H9 (cell line): ENCODE data around the gene IGFL2. TPM values are rescaled to one million over a fixed set of nuclear protein-coding genes. Genes with fewer than 3 reads are reported as not detected.

Experiments
- DNase-seq: peaks from one replicate; pipeline ENCODE4 v3.0.0-alpha.2; 2017
- H2AFZ ChIP-seq: one replicate; pipeline ENCODE4 v1.6.1; 2013; ENCODE audit warnings: mild to moderate bottlenecking, low read length, control low read depth, moderate library complexity
- H2AK5ac ChIP-seq: 2 replicates; pipeline ENCODE4 v1.6.1; 2013; ENCODE audit warnings: low read length, control low read depth, mixed read lengths; ENCODE audit not compliant: insufficient read length
- H2BK120ac ChIP-seq: one replicate; pipeline ENCODE4 v1.6.1; 2013; ENCODE audit warnings: low read depth, mild to moderate bottlenecking, low read length, control low read depth, inconsistent platforms; ENCODE audit not compliant: poor library complexity, severe bottlenecking
- H2BK12ac ChIP-seq: 2 replicates; pipeline ENCODE4 v1.6.1; 2013; ENCODE audit warnings: low read length, control low read depth, mixed read lengths, low read depth; ENCODE audit not compliant: insufficient read length
- H2BK15ac ChIP-seq: 2 replicates; pipeline ENCODE4 v1.6.1; 2013; ENCODE audit warnings: low read depth, low read length, control low read depth
- H2BK20ac ChIP-seq: one replicate; pipeline ENCODE4 v1.6.1; 2013; ENCODE audit warnings: low read depth, mild to moderate bottlenecking, low read length, control low read depth, inconsistent platforms; ENCODE audit not compliant: poor library complexity, severe bottlenecking
- H2BK5ac ChIP-seq: 2 replicates; pipeline ENCODE4 v1.6.1; 2013; ENCODE audit warnings: low read length, control low read depth, mixed read lengths; ENCODE audit not compliant: insufficient read length
- H3K14ac ChIP-seq: 2 replicates; pipeline ENCODE4 v1.6.1; 2013; ENCODE audit warnings: low read length, control low read depth; ENCODE audit not compliant: insufficient read depth
- H3K18ac ChIP-seq: 2 replicates; pipeline ENCODE4 v1.6.1; 2013; ENCODE audit warnings: low read depth, mild to moderate bottlenecking, mixed read lengths, low read length, control low read depth; ENCODE audit not compliant: insufficient read length
- H3K23ac ChIP-seq: 2 replicates; pipeline ENCODE4 v1.6.1; 2013; ENCODE audit warnings: low read length, control low read depth, mixed read lengths, low read depth; ENCODE audit not compliant: insufficient read length
- H3K23me2 ChIP-seq: 2 replicates; pipeline ENCODE4 v1.6.1; 2013; ENCODE audit warnings: low read depth, mild to moderate bottlenecking, mixed read lengths, low read length, control low read depth; ENCODE audit not compliant: insufficient read length, poor library complexity, severe bottlenecking
- H3K27ac ChIP-seq: 2 replicates; pipeline ENCODE4 v1.5.1; 2013; ENCODE audit warnings: low read length, control low read depth, mixed read lengths, low read depth; ENCODE audit not compliant: insufficient read length
- H3K27me3 ChIP-seq: 2 replicates; pipeline ENCODE4 v1.6.1; 2013; ENCODE audit warnings: low read length, control low read depth, inconsistent platforms; ENCODE audit not compliant: insufficient read depth
- H3K4ac ChIP-seq: 2 replicates; pipeline ENCODE4 v1.6.1; 2013; ENCODE audit warnings: low read depth, mild to moderate bottlenecking, control low read depth, inconsistent platforms, low read length, moderate library complexity
- H3K4me1 ChIP-seq: 2 replicates; pipeline ENCODE4 v1.6.1; 2013; ENCODE audit warnings: low read length, control low read depth, inconsistent platforms; ENCODE audit not compliant: insufficient read depth
- H3K4me2 ChIP-seq: 2 replicates; pipeline ENCODE4 v1.6.1; 2013; ENCODE audit warnings: low read length, control low read depth, mixed read lengths; ENCODE audit not compliant: insufficient read length, insufficient read depth
- H3K56ac ChIP-seq: 2 replicates; pipeline ENCODE4 v1.6.1; 2013; ENCODE audit warnings: low read depth, mild to moderate bottlenecking, mixed read lengths, low read length, control low read depth; ENCODE audit not compliant: insufficient read length
- H3K79me1 ChIP-seq: 2 replicates; pipeline ENCODE4 v1.6.1; 2013; ENCODE audit warnings: low read depth, mild to moderate bottlenecking, moderate library complexity, low read length, control low read depth, inconsistent platforms; ENCODE audit not compliant: insufficient read depth, poor library complexity, severe bottlenecking
- H3K79me2 ChIP-seq: 2 replicates; pipeline ENCODE4 v1.6.1; 2013; ENCODE audit warnings: low read length, control low read depth, inconsistent platforms; ENCODE audit not compliant: insufficient read depth
- H3K9ac ChIP-seq: 2 replicates; pipeline ENCODE4 v1.6.1; 2013; ENCODE audit warnings: low read length, control low read depth, mixed read lengths; ENCODE audit not compliant: insufficient read length; ENCODE audit errors: extremely low read depth
- H3K9me3 ChIP-seq: one replicate; pipeline ENCODE4 v1.6.1; 2013; ENCODE audit warnings: low read depth, low read length, inconsistent platforms; ENCODE audit not compliant: control insufficient read depth
- H3T11ph ChIP-seq: one replicate; pipeline ENCODE4 v1.6.1; 2013; ENCODE audit warnings: mild to moderate bottlenecking, low read length, control low read depth, inconsistent platforms
- H4K20me1 ChIP-seq: one replicate; pipeline ENCODE4 v1.6.1; 2013; ENCODE audit not compliant: control insufficient read depth, insufficient read length, insufficient read depth
- H4K5ac ChIP-seq: 2 replicates; pipeline ENCODE4 v1.6.1; 2013; ENCODE audit warnings: low read depth, mild to moderate bottlenecking, mixed read lengths, low read length, control low read depth; ENCODE audit not compliant: insufficient read length
- H4K8ac ChIP-seq: replicated peaks from 2 replicates; pipeline ENCODE4 v1.6.1; 2013; ENCODE audit warnings: low read length, control low read depth, mixed read lengths, low read depth; ENCODE audit not compliant: insufficient read length
- H4K91ac ChIP-seq: 2 replicates; pipeline ENCODE4 v1.6.1; 2013; ENCODE audit warnings: low read depth, mild to moderate bottlenecking, moderate library complexity, mixed read lengths, low read length, control low read depth; ENCODE audit not compliant: insufficient read length
- H3K27ac Mint-ChIP-seq, 3 experiments: 2 replicates in 2 of 3; 3 replicates in 1 of 3; pipeline ENCODE4 v1.8.0; 2020 to 2021; ENCODE audit warnings: mixed read lengths in 3 of 3, mild to moderate bottlenecking in 1 of 3, moderate library complexity in 1 of 3
- H3K27me3 Mint-ChIP-seq: 2 replicates; pipeline ENCODE4 v1.8.0; 2021; ENCODE audit warnings: low read depth, mild to moderate bottlenecking, moderate library complexity, mixed read lengths
- H3K36me3 Mint-ChIP-seq, 3 experiments: 2 replicates in 2 of 3; 3 replicates in 1 of 3; pipeline ENCODE4 v1.8.0; 2020 to 2021; ENCODE audit warnings: low read depth in 3 of 3, mixed read lengths in 3 of 3; ENCODE audit not compliant: insufficient read depth in 1 of 3
- H3K4me1 Mint-ChIP-seq, 2 experiments: 2 replicates each; pipeline ENCODE4 v1.8.0; 2020; ENCODE audit warnings: mixed read lengths in 2 of 2
- H3K4me3 Mint-ChIP-seq, 2 experiments: 2 replicates in 1 of 2; 3 replicates in 1 of 2; pipeline ENCODE4 v1.8.0; 2020 to 2021; ENCODE audit warnings: mild to moderate bottlenecking in 2 of 2, mixed read lengths in 2 of 2, moderate library complexity in 1 of 2
- H3K9me3 Mint-ChIP-seq, 2 experiments: 2 replicates in 1 of 2; 3 replicates in 1 of 2; pipeline ENCODE4 v1.8.0; 2020; ENCODE audit warnings: mild to moderate bottlenecking in 2 of 2, mixed read lengths in 2 of 2, moderate library complexity in 1 of 2
- WGBS: extraction: QIAGEN DNeasy Blood & Tissue Kit; methylation state at CpG from one replicate; pipeline ENCODE4 v1.1.7; 2013; ENCODE audit warnings: missing lambda C conversion rate, low lambda C conversion rate, mixed read lengths; ENCODE audit not compliant: insufficient read length; ENCODE audit errors: extremely low coverage; 5-methylcytosine and 5-hydroxymethylcytosine counted together
- total RNA-seq: library from RNA; stranded (reverse); gene quantifications from 2 replicates; pipeline ENCODE4 v1.2.1, GENCODE V29; 2021
- TF ChIP-seq, protein P1 (sequence below): fragments of 200-600 bp; sonication (generic); conservative IDR thresholded peaks from 3 replicates; pipeline ENCODE4 v1.8.0; 2021; ENCODE audit warnings: antibody characterized with exemption, mild to moderate bottlenecking

The IGFL2 gene
- total RNA-seq, 1 experiment from 2014 or later = not detected

DNA sequence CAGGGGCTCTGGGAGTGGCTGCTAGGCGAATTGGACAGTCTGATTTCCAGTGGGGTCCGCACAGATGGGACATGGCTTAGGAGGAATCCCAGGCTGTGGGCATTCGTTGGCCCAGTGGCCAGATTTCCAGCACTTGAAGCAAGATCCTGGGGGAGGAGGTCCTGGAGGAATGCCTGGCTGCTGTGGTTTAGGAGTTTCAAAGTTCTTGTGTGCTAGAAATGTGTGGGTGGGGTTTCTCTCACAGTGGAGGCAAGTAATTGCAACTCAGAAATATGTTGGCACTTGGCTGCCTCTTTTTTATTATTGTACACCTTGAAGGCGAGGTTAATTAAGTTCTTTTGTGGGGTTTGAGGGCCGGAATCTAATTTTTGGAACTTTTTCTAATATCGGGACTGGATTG, 40.7 kb upstream of the IGFL2 start:
- Histone ChIP-seq H3K79me2 (no peaks in the 10 kb centered on the region), H3K27me3 (no peaks in the 10 kb centered on the region), H4K8ac (no peak overlapping the region), H3K4me1 (no peaks in the 10 kb centered on the region), H3T11ph (no peak overlapping the region), H3K56ac (no peak overlapping the region), H3K18ac (no peak overlapping the region), H3K4me2 (no peak overlapping the region), H2BK5ac (no peak overlapping the region), H3K79me1 (no peaks in the 10 kb centered on the region), H2AFZ (no peak overlapping the region), H2BK120ac (no peak overlapping the region), H3K9ac (no peak overlapping the region), H3K23ac (no peak overlapping the region), H2AK5ac (no peak overlapping the region), H3K14ac (no peak overlapping the region), H3K23me2 (no peaks in the 10 kb centered on the region), H2BK12ac (no peak overlapping the region), H3K9me3 (no peaks in the 10 kb centered on the region), H3K27ac (no peak overlapping the region), H4K91ac (no peak overlapping the region), H2BK15ac (no peak overlapping the region), H4K5ac (no peak overlapping the region), H2BK20ac (no peak overlapping the region), H3K4ac (no peak overlapping the region), H4K20me1 (no peaks in the 10 kb centered on the region)
- Mint-ChIP-seq H3K4me1 (no peaks in the 10 kb centered on the region), H3K4me3 (no peak overlapping the region), H3K27me3 (peaks cover 4% of the 10 kb centered on the region; the same call in 1 of the 2 replicates), H3K36me3 (no peaks in the 10 kb centered on the region; a peak in 1 of 7 replicates), H3K27ac (no peak overlapping the region), H3K9me3 (peaks cover 5 to 7% of the 10 kb centered on the region in 2 experiments)
- no peak for DNase-seq
- TF ChIP-seq, protein P1, sequence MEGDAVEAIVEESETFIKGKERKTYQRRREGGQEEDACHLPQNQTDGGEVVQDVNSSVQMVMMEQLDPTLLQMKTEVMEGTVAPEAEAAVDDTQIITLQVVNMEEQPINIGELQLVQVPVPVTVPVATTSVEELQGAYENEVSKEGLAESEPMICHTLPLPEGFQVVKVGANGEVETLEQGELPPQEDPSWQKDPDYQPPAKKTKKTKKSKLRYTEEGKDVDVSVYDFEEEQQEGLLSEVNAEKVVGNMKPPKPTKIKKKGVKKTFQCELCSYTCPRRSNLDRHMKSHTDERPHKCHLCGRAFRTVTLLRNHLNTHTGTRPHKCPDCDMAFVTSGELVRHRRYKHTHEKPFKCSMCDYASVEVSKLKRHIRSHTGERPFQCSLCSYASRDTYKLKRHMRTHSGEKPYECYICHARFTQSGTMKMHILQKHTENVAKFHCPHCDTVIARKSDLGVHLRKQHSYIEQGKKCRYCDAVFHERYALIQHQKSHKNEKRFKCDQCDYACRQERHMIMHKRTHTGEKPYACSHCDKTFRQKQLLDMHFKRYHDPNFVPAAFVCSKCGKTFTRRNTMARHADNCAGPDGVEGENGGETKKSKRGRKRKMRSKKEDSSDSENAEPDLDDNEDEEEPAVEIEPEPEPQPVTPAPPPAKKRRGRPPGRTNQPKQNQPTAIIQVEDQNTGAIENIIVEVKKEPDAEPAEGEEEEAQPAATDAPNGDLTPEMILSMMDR = no peak
- WGBS = no CpG with 5 or more reads among the region's 6 CpGs
